RWPE1 (cell line): ENCODE measurements around the gene NEU1.
A peak's percentile ranks its signal among the peaks of the same experiment; 100 is the strongest.

ENCODE experiments used
- CTCF ChIA-PET: fragments of 350-600 bp; sonication (Branson Sonifier 250); formaldehyde crosslinking; extraction: SDS; loops from one replicate; lab custom pipeline; 2021; lab: Yijun Ruan, JAX
- POLR2A ChIA-PET: fragments of 400-600 bp; formaldehyde crosslinking; extraction: SDS; loops from one replicate; lab custom pipeline; 2020; ENCODE audit warnings: antibody characterized with exemption; ENCODE audit not compliant: low non-redundant PET; lab: Yijun Ruan, JAX
- DNase-seq: peaks from one replicate; pipeline ENCODE4 v3.0.0; 2012; ENCODE audit warnings: low spot score
- H3K27ac ChIP-seq: fragments of 450-650 bp; 2 replicates; pipeline ENCODE4 v1.5.1; 2017
- CTCF ChIP-seq: fragments of 450-650 bp; conservative IDR thresholded peaks from 2 replicates; pipeline ENCODE4 v1.5.1; 2017; ENCODE audit warnings: low read depth, mild to moderate bottlenecking

The NEU1 gene

GRCh38 chr6:31836474-31837368, 25.9 kb downstream of the NEU1 start:
- TF ChIP-seq CTCF: no peak
- CTCF ChIA-PET: interaction anchor here (1.1 kb wide), 1 partner anchor 41 kb away, joined by 4 read pairs; no protein-coding TSS in a partner anchor
- peak overlapping the region; percentile 97 for H3K27ac ChIP-seq
- no peak for DNase-seq
- POLR2A ChIA-PET: interaction anchor here (0.6 to 1.1 kb wide), 3 partner anchors 15 to 51 kb away, joined by 3 to 6 read pairs (median 5); partner anchors contain the start of gene HSPA1L

DNA sequence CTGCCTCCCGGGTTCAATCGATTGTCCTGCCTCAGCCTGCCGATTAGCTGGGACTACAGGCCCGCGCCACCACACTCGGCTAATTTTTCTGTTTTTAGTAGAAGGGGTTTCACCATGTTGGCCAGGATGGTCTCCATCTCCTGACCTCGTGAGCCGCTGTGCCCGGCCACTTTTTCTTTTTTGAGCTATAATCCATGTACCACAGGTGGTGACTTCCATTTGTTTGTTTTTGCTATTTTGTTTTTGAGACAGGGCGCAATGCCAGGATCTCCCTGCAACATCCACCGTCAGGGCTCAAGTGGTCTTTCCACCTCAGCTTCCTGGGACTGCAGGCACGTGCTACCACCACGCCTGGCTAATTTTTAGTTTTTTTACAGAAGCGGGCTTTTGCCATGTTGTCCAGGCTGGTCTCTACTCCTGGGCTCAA, 26.6 kb downstream of the NEU1 start:
- peak overlapping the region; percentile 97 for H3K27ac ChIP-seq
- CTCF ChIA-PET: interaction anchor here (0.6 kb wide), 2 partner anchors 16 to 35 kb away, joined by 3 to 6 read pairs; no protein-coding TSS in a partner anchor
- POLR2A ChIA-PET: interaction anchor here (0.6 to 1.1 kb wide), 2 partner anchors 15 to 21 kb away, joined by 3 to 5 read pairs; partner anchors contain the start of gene HSPA1L
- DNase-seq: no peak
- no peak for TF ChIP-seq CTCF

DNA sequence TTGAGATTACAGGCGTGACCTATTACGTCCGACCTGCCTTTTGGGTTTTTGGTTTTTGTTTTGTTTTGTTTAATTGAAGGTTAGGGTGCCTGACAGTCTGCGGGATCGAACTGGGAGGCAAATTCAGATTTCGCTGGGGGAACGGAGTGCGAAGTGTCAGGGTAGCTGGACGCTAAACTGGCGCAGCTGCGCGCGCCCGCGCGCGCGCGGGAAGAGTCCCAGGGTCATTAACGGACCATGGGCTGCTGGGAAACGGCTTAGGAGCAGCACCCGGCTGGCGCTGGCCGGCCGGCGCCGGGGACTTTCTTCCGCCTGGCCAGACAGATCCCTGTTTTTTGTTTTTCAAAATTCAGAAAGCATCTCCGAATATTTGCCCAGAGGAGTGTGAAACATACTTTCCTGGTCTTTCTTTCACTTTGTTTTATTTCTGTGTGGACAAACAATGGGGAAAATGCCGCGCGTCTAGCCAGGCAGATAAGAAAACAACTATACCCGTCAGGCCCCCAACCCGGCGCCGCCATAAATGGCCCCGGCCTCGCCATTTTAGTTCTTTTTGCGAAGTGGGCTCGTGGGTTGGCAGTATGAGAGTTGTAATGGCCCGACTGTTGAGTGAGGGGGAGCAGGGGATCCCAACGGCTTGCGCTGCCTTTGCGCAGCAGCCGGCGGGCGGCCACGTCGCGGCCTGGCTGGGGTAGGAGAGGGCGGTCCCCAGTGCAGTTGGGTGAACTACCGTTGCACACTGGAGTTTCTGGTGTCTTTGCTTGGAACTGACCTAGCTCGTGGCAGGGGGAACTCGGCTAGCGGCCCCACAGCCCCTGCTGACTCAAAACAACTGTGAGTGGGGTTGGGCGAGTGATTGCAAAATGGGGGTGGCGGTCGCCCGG, 28.0 kb downstream of the NEU1 start:
- POLR2A ChIA-PET: interaction anchor here (0.6 to 1.0 kb wide), 3 partner anchors 11 to 149 kb away, joined by 3 to 4 read pairs (median 3); no protein-coding TSS in a partner anchor
- CTCF ChIA-PET: interaction anchor here (0.8 kb wide), 1 partner anchor 99 kb away, joined by 3 read pairs; no protein-coding TSS in a partner anchor

GRCh38 chr6:31831350-31832215, 31.0 kb downstream of the NEU1 start:
- DNase-seq: no peak
- H3K27ac ChIP-seq: peak overlapping the region; percentile 97
- POLR2A ChIA-PET: interaction anchor here (0.6 to 1.2 kb wide), 7 partner anchors 13 to 129 kb away, joined by 3 to 7 read pairs (median 4); partner anchors contain the start of gene NEU1

More for the DNA sequence above, 28.0 kb downstream of the NEU1 start:
- H3K27ac ChIP-seq: peak overlapping the region; percentile 97
- no peak for TF ChIP-seq CTCF
- DNase-seq: peak; percentile 83

More at GRCh38 chr6:31831350-31832215, 31.0 kb downstream of the NEU1 start:
- CTCF ChIA-PET: interaction anchor here (0.6 to 2.0 kb wide), 3 partner anchors 14 to 240 kb away, joined by 3 to 11 read pairs (median 7); no protein-coding TSS in a partner anchor
- TF ChIP-seq CTCF: no peak
